GM12878 (cell line): ENCODE data around the gene MRNIP. TPM values are rescaled to one million over a fixed set of nuclear protein-coding genes. Genes with fewer than 3 reads are reported as not detected.
A peak's percentile ranks its signal among the peaks of the same experiment; 100 is the strongest.

Experiments used
- ATAC-seq: fragments of 200-7000 bp; cut with Tn5 transposase; 3 replicates; pipeline ENCODE4 v1.9.1; 2020; ENCODE audit warnings: mild to moderate bottlenecking, moderate library complexity
- BruUV-seq: library from RNA; stranded (reverse); fragments of 400-500 nt; replicated peaks from 2 replicates; lab custom pipeline; 2021; lab: Mats Ljungman, UMichigan
- CTCF ChIA-PET: fragments of 300-600 bp; sonication (Branson Sonifier 250); formaldehyde crosslinking; extraction: SDS; loops from one replicate; lab custom pipeline; 2021; ENCODE audit warnings: inconsistent platforms; lab: Yijun Ruan, JAX
- POLR2A ChIA-PET: fragments of 350-600 bp; formaldehyde crosslinking; extraction: SDS; loops from one replicate; lab custom pipeline; 2021; ENCODE audit warnings: inconsistent platforms; lab: Charles Lee
- RAD21 ChIA-PET: fragments of 300-600 bp; sonication (Branson Sonifier 250); formaldehyde crosslinking; loops from one replicate; lab custom pipeline; 2023; ENCODE audit warnings: antibody characterized with exemption; ENCODE audit not compliant: unreplicated experiment; lab: Charles Lee
- SMC1A ChIA-PET: fragments of 300-600 bp; sonication (Branson Sonifier 250); formaldehyde crosslinking; loops from one replicate; lab custom pipeline; 2023; ENCODE audit not compliant: unreplicated experiment, uncharacterized antibody; lab: Charles Lee
- DNase-seq: peaks from one replicate; pipeline ENCODE4 v3.0.0-alpha.2; 2011; ENCODE audit warnings: low read depth, low spot score
- FAIRE-seq: peaks from 3 replicates; lab custom pipeline; 2011; peaks lifted over from hg19 to GRCh38; lab: Jason Lieb, UNC
- H2AFZ ChIP-seq: 2 replicates; pipeline ENCODE4 v1.6.0; 2011; ENCODE audit warnings: low read depth, low read length, control low read depth; ENCODE audit not compliant: control insufficient read depth
- H3K27ac ChIP-seq: 2 replicates; pipeline ENCODE4 v1.5.1; 2011; ENCODE audit warnings: control low read depth; ENCODE audit not compliant: control insufficient read depth, insufficient read depth
- H3K27me3 ChIP-seq, 2 experiments: replicated peaks in 1 of 2; 2 replicates each; pipeline versions ENCODE4 v1.6.0 to v1.6.1; 2011; ENCODE audit warnings: low read length in 1 of 2; ENCODE audit not compliant: control insufficient read depth in 2 of 2, insufficient read depth in 2 of 2
- H3K36me3 ChIP-seq, 2 experiments: 2 replicates each; pipeline ENCODE4 v1.5.1; 2011; ENCODE audit warnings: low read length in 1 of 2; ENCODE audit not compliant: control insufficient read depth in 2 of 2, insufficient read depth in 2 of 2
- H3K4me1 ChIP-seq: 2 replicates; pipeline ENCODE4 v1.6.1; 2011; ENCODE audit warnings: mild to moderate bottlenecking, low read length, moderate library complexity, mixed read lengths; ENCODE audit not compliant: control insufficient read depth, insufficient read depth
- H3K4me2 ChIP-seq: 2 replicates; pipeline ENCODE4 v1.6.0; 2011; ENCODE audit warnings: control low read depth; ENCODE audit not compliant: control insufficient read depth, insufficient read depth
- H3K4me3 ChIP-seq: fragments of 200-600 bp; sonication (generic); 2 replicates; pipeline ENCODE4 v1.5.1; 2016
- H3K79me2 ChIP-seq: 2 replicates; pipeline ENCODE4 v1.6.0; 2011; ENCODE audit warnings: low read length; ENCODE audit not compliant: control insufficient read depth, insufficient read depth
- H3K9ac ChIP-seq: 2 replicates; pipeline ENCODE4 v1.8.0; 2011; ENCODE audit warnings: low read length, control low read depth, mixed read lengths; ENCODE audit not compliant: control insufficient read depth, insufficient read depth
- H3K9me3 ChIP-seq: replicated peaks from 3 replicates; pipeline ENCODE4 v1.5.1; 2011; ENCODE audit warnings: mild to moderate bottlenecking, low read length; ENCODE audit not compliant: control insufficient read depth, insufficient read depth
- H4K20me1 ChIP-seq: 2 replicates; pipeline ENCODE4 v1.6.0; 2011; ENCODE audit not compliant: control insufficient read depth, insufficient read depth
- ATF2 ChIP-seq: IDR thresholded peaks from 2 replicates; pipeline ENCODE4 v1.6.1; 2012; ENCODE audit warnings: low read length, inconsistent platforms
- BACH1 ChIP-seq: fragments of 450-650 bp; IDR thresholded peaks from 2 replicates; pipeline ENCODE4 v1.6.1; 2017; ENCODE audit warnings: mild to moderate bottlenecking, borderline replicate concordance
- BMI1 ChIP-seq: fragments of 450-650 bp; IDR thresholded peaks from 2 replicates; pipeline ENCODE4 v1.6.1; 2016; ENCODE audit warnings: mild to moderate bottlenecking, moderate library complexity, borderline replicate concordance
- FOXM1 ChIP-seq: IDR thresholded peaks from 2 replicates; pipeline ENCODE4 v1.6.1; 2012; ENCODE audit warnings: low read depth, mild to moderate bottlenecking, inconsistent platforms, low read length, moderate library complexity
- HSF1 ChIP-seq: fragments of 150-350 bp; IDR thresholded peaks from 2 replicates; pipeline ENCODE4 v1.6.1; 2014; ENCODE audit warnings: mild to moderate bottlenecking, low read depth, low read length
- MTA2 ChIP-seq: fragments of 450-650 bp; IDR thresholded peaks from 2 replicates; pipeline ENCODE4 v1.6.1; 2016; ENCODE audit warnings: low read depth, mild to moderate bottlenecking, moderate library complexity
- POLR2AphosphoS5 ChIP-seq: IDR thresholded peaks from 2 replicates; pipeline ENCODE4 v1.6.1; 2011; ENCODE audit warnings: mild to moderate bottlenecking, low read length, inconsistent platforms
- POU2F2 ChIP-seq: IDR thresholded peaks from 3 replicates; pipeline ENCODE4 v1.6.1; 2011; ENCODE audit warnings: low read depth, mild to moderate bottlenecking, low read length, borderline replicate concordance
- SIX5 ChIP-seq: IDR thresholded peaks from 2 replicates; pipeline ENCODE4 v1.6.1; 2011; ENCODE audit warnings: mild to moderate bottlenecking, low read depth, low read length, moderate library complexity; ENCODE audit not compliant: severe bottlenecking
- SMC3 ChIP-seq: IDR thresholded peaks from 2 replicates; pipeline ENCODE4 v1.6.1; 2011; ENCODE audit warnings: low read length, improper control_type of control experiment, borderline replicate concordance
- SRF ChIP-seq, 2 experiments: IDR thresholded peaks; 2 replicates each; pipeline ENCODE4 v1.6.1; 2011; ENCODE audit warnings: low read depth in 2 of 2, low read length in 2 of 2, mild to moderate bottlenecking in 1 of 2, moderate library complexity in 1 of 2
- TAF1 ChIP-seq: IDR thresholded peaks from 2 replicates; pipeline ENCODE4 v1.6.1; 2011; ENCODE audit warnings: mild to moderate bottlenecking, low read depth, low read length, borderline replicate concordance
- TBL1XR1 ChIP-seq: IDR thresholded peaks from 2 replicates; pipeline ENCODE4 v1.6.1; 2012; ENCODE audit warnings: low read depth, low read length, improper control_type of control experiment
- TCF12 ChIP-seq: IDR thresholded peaks from 2 replicates; pipeline ENCODE4 v1.6.1; 2011; ENCODE audit warnings: low read depth, mild to moderate bottlenecking, low read length
- TCF3 ChIP-seq: IDR thresholded peaks from 2 replicates; pipeline ENCODE4 v1.6.1; 2012; ENCODE audit warnings: low read depth, mild to moderate bottlenecking, low read length, borderline replicate concordance; ENCODE audit not compliant: insufficient read depth
- ZNF384 ChIP-seq: IDR thresholded peaks from 2 replicates; pipeline ENCODE4 v1.6.1; 2012; ENCODE audit warnings: low read depth, mild to moderate bottlenecking, low read length, improper control_type of control experiment, borderline replicate concordance
- WGBS: methylation state at CpG from one replicate; pipeline ENCODE4 v1.1.6; 2016; ENCODE audit warnings: low lambda C conversion rate; ENCODE audit not compliant: insufficient replicate concordance, insufficient coverage; ENCODE audit errors: missing lambda C conversion rate; 5-methylcytosine and 5-hydroxymethylcytosine counted together
- in situ Hi-C: fragments of 300-500 bp; cut with MboI; formaldehyde crosslinking; loops from 9 replicates; pipeline ENCODE4 v1.14.3; 2018; ENCODE audit warnings: mixed read lengths
- intact Hi-C: fragments of 100-400 bp; cut with micrococcal nuclease; formaldehyde crosslinking; loops from one replicate; pipeline ENCODE4 v1.14.2; 2022; ENCODE audit not compliant: unreplicated experiment
- polyA plus RNA-seq, 11 experiments: library from polyadenylated mRNA; depleted of rRNA in 4 of 11; unstranded in 6 of 11; stranded (reverse) in 5 of 11; fragments of >200 nt; fragmentation: Nextera tagmentation in 4 of 11; fragmentation: Illumina TruSeq in 1 of 11; extraction: Ambion mirVana in 4 of 11; extraction: Trizol in 1 of 11; gene quantifications; 1 replicate in 1 of 11; 2 replicates in 10 of 11; pipeline versions ENCODE4 v1.2.1 to v1.2.3, GENCODE V29; 2011 to 2016; ENCODE audit warnings: inconsistent platforms in 2 of 11, missing spikeins in 2 of 11, low read depth in 1 of 11
- total RNA-seq, 4 experiments: library from RNA; depleted of rRNA in 3 of 4; stranded (reverse); fragments of >200 nt in 3 of 4; fragmentation: Illumina TruSeq in 1 of 4; extraction: Trizol in 1 of 4; gene quantifications; 2 replicates each; pipeline versions ENCODE4 v1.2.1 to v1.2.3, GENCODE V29; 2013 to 2021

Gene MRNIP
- total and polyA plus RNA-seq, 10 of the 15 experiments (the other 5 are each of a cell fraction or from before 2014, with no cell fraction given), result 2.4 to 30.4 (median 13.1) TPM

GRCh38 chr5:179821298-179822058 is 37.1 kb downstream of the MRNIP start (continued):
- TF ChIP-seq ATF2 (no peak), FOXM1 (no peak)
- TF ChIP-seq, all 136 proteins: peak for 28

- DNase-seq (no peak), FAIRE-seq (peak; percentile 38), ATAC-seq (peak; percentile 49)
- SMC1A ChIA-PET, result interaction anchor here (1.6 kb wide), 1 partner anchor 19 kb away, joined by 5 read pairs; no protein-coding TSS in a partner anchor
- peak within 1 kb of the TSS; percentile 99 for H3K4me2 ChIP-seq
- H2AFZ ChIP-seq, result peak within 1 kb of the TSS; percentile 65
- intact Hi-C loops (loop anchor here (2.0 kb wide), 1 partner anchor 38 kb away; the partner anchor contains the start of gene MRNIP), in situ Hi-C loops (loop anchor here (25.0 kb wide), 1 partner anchor 992 kb away; the partner anchor contains the start of gene MGAT1)
- peaks cover 29% of the 10 kb centered on the region for H3K79me2 ChIP-seq
- peak within 1 kb of the TSS; percentile 92 for H3K9ac ChIP-seq
- BruUV-seq, result no TSS peak
- H3K27me3 ChIP-seq, result no peaks in the 10 kb centered on the region
- CTCF ChIA-PET, result interaction anchor here (0.7 to 2.0 kb wide), 7 partner anchors 9 to 86 kb away, joined by 3 to 6 read pairs (median 5); no protein-coding TSS in a partner anchor
- peaks cover 38% of the 10 kb centered on the region for H3K4me1 ChIP-seq
- RAD21 ChIA-PET, result interaction anchor here (0.6 to 1.8 kb wide), 5 partner anchors 9 to 197 kb away, joined by 3 to 6 read pairs (median 4); partner anchors contain the start of gene HNRNPH1
- H3K36me3 ChIP-seq, result peaks cover 14 to 18% of the 10 kb centered on the region in 2 experiments
- H3K4me3 ChIP-seq, result peak within 1 kb of the TSS; percentile 93
- no peaks in the 10 kb centered on the region for H3K9me3 ChIP-seq
- POLR2A ChIA-PET, result interaction anchor here (0.7 to 2.0 kb wide), 12 partner anchors 10 to 199 kb away, joined by 3 to 9 read pairs (median 4); partner anchors contain the start of gene HNRNPH1
- WGBS, result under 1% methylated on average over 72 of the region's 81 CpGs
- H3K27ac ChIP-seq, result peak within 1 kb of the TSS; percentile 96
- H4K20me1 ChIP-seq, result peaks cover 14% of the 10 kb centered on the region
- TF ChIP-seq SIX5, result no peak
- TF ChIP-seq POLR2AphosphoS5, result peak; percentile 99
- peak; percentile 22; the same call in 1 of the 2 replicates for TF ChIP-seq MTA2
- TF ChIP-seq SMC3, result peak; percentile 5; the same call in 1 of the 2 replicates
- TF ChIP-seq FOXM1, result no peak
- peak; percentile 75; the same call in 1 of the 2 replicates for TF ChIP-seq TAF1
- no peak; the same call in 1 of the 2 replicates for TF ChIP-seq TBL1XR1
- 0 out of 4 replicates have a peak, but pooled peaks of 1 of the 2 experiments have one; percentile 9 for TF ChIP-seq SRF (IDR thresholded peaks at IDR 0.05; ENCODE audit: low read depth in 2 of 2, low read length in 2 of 2)
- no peak for TF ChIP-seq BMI1
- TF ChIP-seq ZNF384, result no peak
- TF ChIP-seq TCF3, result peak; percentile 91; the same call in 1 of the 2 replicates
- TF ChIP-seq POU2F2, result peak; percentile 94
- peak; percentile 62; the same call in 1 of the 2 replicates for TF ChIP-seq TCF12
- TF ChIP-seq BACH1, result peak; percentile 99
- TF ChIP-seq HSF1, result no peak
Measured at GRCh38 chr5:179820483-179821297, 37.9 kb downstream of the MRNIP start, which contains the start of gene SQSTM1. SQSTM1 (plus strand) TSS chr5:179820905; CDS start chr5:179820937, 32 bp downstream.
